HCT116 (cell line): ENCODE data around the gene TNNI2. TPM values are rescaled to one million over a fixed set of nuclear protein-coding genes. Genes with fewer than 3 reads are reported as not detected.

Source experiments
- ATAC-seq: fragments of 200-7000 bp; cut with Tn5 transposase; 2 replicates; pipeline ENCODE4 v1.9.1; 2020; ENCODE audit warnings: mild to moderate bottlenecking, moderate library complexity
- BruUV-seq: library from RNA; stranded (reverse); fragments of 400-500 nt; replicated peaks from 2 replicates; lab custom pipeline; 2021; lab: Mats Ljungman, UMichigan
- CTCF ChIA-PET: fragments of 300-600 bp; sonication (Branson Sonifier 250); formaldehyde crosslinking; loops from one replicate; lab custom pipeline; 2021; ENCODE audit warnings: antibody characterized with exemption; lab: Charles Lee
- POLR2A ChIA-PET: fragments of 300-600, 350-600 bp; sonication (Branson Sonifier 250); formaldehyde crosslinking; loops from one replicate; lab custom pipeline; 2021; ENCODE audit warnings: antibody characterized with exemption; lab: Charles Lee
- RAD21 ChIA-PET, 2 experiments: fragments of 300-600 bp; sonication (Branson Sonifier 250); formaldehyde crosslinking; loops; one replicate each; lab custom pipeline; 2023; ENCODE audit warnings: low total read pairs in 2 of 2; ENCODE audit not compliant: uncharacterized antibody in 2 of 2, unreplicated experiment in 2 of 2, low non-redundant PET in 1 of 2; lab: Charles Lee
- DNase-seq: peaks from one replicate; pipeline ENCODE4 v3.0.0-alpha.2; 2010; ENCODE audit warnings: low read depth, low spot score
- H2AFZ ChIP-seq: fragments of 200-600 bp; shearing (Covaris generic), sonication (generic); 2 replicates; pipeline ENCODE4 v1.6.1; 2017; ENCODE audit warnings: low read depth, mixed run types, mixed read lengths, antibody characterized with exemption, low read length; ENCODE audit not compliant: poor library complexity, severe bottlenecking
- H3K27ac ChIP-seq: 2 replicates; pipeline ENCODE4 v1.5.1; 2012; ENCODE audit warnings: low read depth, low read length
- H3K27me3 ChIP-seq: fragments of 200-600 bp; sonication (generic); 2 replicates; pipeline ENCODE4 v1.6.1; 2016; ENCODE audit warnings: mixed run types, low read length, mixed read lengths; ENCODE audit not compliant: insufficient read depth
- H3K36me3 ChIP-seq, 2 experiments: fragments of 200-500 bp in 1 of 2; fragments of 200-600 bp in 1 of 2; sonication (Bioruptor generic) in 1 of 2; sonication (generic) in 1 of 2; 2 replicates each; pipeline versions ENCODE4 v1.5.1 to v1.6.1; 2014 to 2016; ENCODE audit warnings: low read length in 2 of 2, inconsistent platforms in 1 of 2, mixed read lengths in 1 of 2, mixed run types in 1 of 2; ENCODE audit not compliant: insufficient read depth in 2 of 2, control insufficient read depth in 1 of 2
- H3K4me1 ChIP-seq, 2 experiments: fragments of 200-600 bp in 1 of 2; sonication (generic) in 1 of 2; 2 replicates each; pipeline versions ENCODE4 v1.5.1 to v1.6.1; 2012 to 2017; ENCODE audit warnings: low read length in 2 of 2, inconsistent platforms in 1 of 2, mild to moderate bottlenecking in 1 of 2, mixed read lengths in 1 of 2, mixed run types in 1 of 2, moderate library complexity in 1 of 2; ENCODE audit not compliant: insufficient read depth in 2 of 2, control insufficient read depth in 1 of 2
- H3K4me2 ChIP-seq: fragments of 200-600 bp; sonication (generic); 2 replicates; pipeline ENCODE4 v1.6.1; 2017; ENCODE audit warnings: mixed run types, low read length, mixed read lengths
- H3K4me3 ChIP-seq, 2 experiments: fragments of 200-600 bp in 1 of 2; sonication (generic) in 1 of 2; replicated peaks in 1 of 2; 2 replicates each; pipeline ENCODE4 v1.5.1; 2011 to 2016; ENCODE audit warnings: low read length in 2 of 2, control low read depth in 1 of 2, low read depth in 1 of 2, mild to moderate bottlenecking in 1 of 2, mixed read lengths in 1 of 2, mixed run types in 1 of 2
- H3K79me2 ChIP-seq: fragments of 200-600 bp; sonication (generic); 2 replicates; pipeline ENCODE4 v1.6.1; 2017; ENCODE audit warnings: mild to moderate bottlenecking, mixed run types, low read length, moderate library complexity, mixed read lengths; ENCODE audit not compliant: insufficient read depth
- H3K9ac ChIP-seq: fragments of 200-600 bp; sonication (generic); 2 replicates; pipeline ENCODE4 v1.6.1; 2016; ENCODE audit warnings: low read length, mixed read lengths
- H3K9me2 ChIP-seq: fragments of 200-600 bp; sonication (generic), shearing (Covaris generic); 2 replicates; pipeline ENCODE4 v1.6.1; 2017; ENCODE audit warnings: mixed run types, mild to moderate bottlenecking, moderate library complexity; ENCODE audit not compliant: insufficient read depth
- H3K9me3 ChIP-seq, 2 experiments: fragments of 200-500 bp in 1 of 2; fragments of 200-600 bp in 1 of 2; sonication (Bioruptor generic) in 1 of 2; sonication (generic) in 1 of 2; 2 replicates each; pipeline ENCODE4 v1.6.1; 2014 to 2017; ENCODE audit warnings: low read length in 2 of 2, mixed read lengths in 2 of 2, inconsistent platforms in 1 of 2, low read depth in 1 of 2, mild to moderate bottlenecking in 1 of 2, mixed run types in 1 of 2, moderate library complexity in 1 of 2; ENCODE audit not compliant: control insufficient read depth in 1 of 2, insufficient read depth in 1 of 2
- H4K20me1 ChIP-seq: fragments of 200-600 bp; sonication (generic), shearing (Covaris generic); 2 replicates; pipeline ENCODE4 v1.6.1; 2017; ENCODE audit warnings: mixed run types, mild to moderate bottlenecking, moderate library complexity; ENCODE audit not compliant: insufficient read depth
- ATF3 ChIP-seq: IDR thresholded peaks from 2 replicates; pipeline ENCODE4 v1.6.1; 2012
- CEBPB ChIP-seq: IDR thresholded peaks from 2 replicates; pipeline ENCODE4 v1.6.1; 2012; ENCODE audit warnings: low read depth
- CTCF ChIP-seq, 3 experiments: fragments of 200-600 bp in 1 of 3; sonication (generic) in 1 of 3; IDR thresholded peaks in 2 of 3; conservative IDR thresholded peaks in 1 of 3; 2 replicates each; pipeline ENCODE4 v1.5.1; 2012 to 2017; ENCODE audit warnings: low read depth in 2 of 3, low read length in 2 of 3, antibody characterized with exemption in 1 of 3, borderline replicate concordance in 1 of 3, control low read depth in 1 of 3, mild to moderate bottlenecking in 1 of 3, mixed read lengths in 1 of 3, mixed run types in 1 of 3, moderate library complexity in 1 of 3; ENCODE audit not compliant: insufficient read depth in 1 of 3
- EGR1 ChIP-seq: IDR thresholded peaks from 2 replicates; pipeline ENCODE4 v1.6.1; 2012; ENCODE audit warnings: low read depth
- ELF1 ChIP-seq: IDR thresholded peaks from 2 replicates; pipeline ENCODE4 v1.6.1; 2012; ENCODE audit warnings: low read depth, borderline replicate concordance
- EZH2 ChIP-seq: fragments of 200-600 bp; sonication (generic); IDR thresholded peaks from 2 replicates; pipeline ENCODE4 v1.6.1; 2017; ENCODE audit warnings: antibody characterized with exemption, mixed run types
- FOSL1 ChIP-seq: IDR thresholded peaks from 2 replicates; pipeline ENCODE4 v1.6.1; 2012; ENCODE audit warnings: low read depth
- MAX ChIP-seq: IDR thresholded peaks from 2 replicates; pipeline ENCODE4 v1.6.1; 2012
- POLR2AphosphoS5 ChIP-seq: IDR thresholded peaks from 2 replicates; pipeline ENCODE4 v1.6.1; 2011; ENCODE audit warnings: mild to moderate bottlenecking, low read depth, low read length, moderate library complexity
- SIN3A ChIP-seq: IDR thresholded peaks from 2 replicates; pipeline ENCODE4 v1.6.1; 2012; ENCODE audit warnings: low read depth
- SP1 ChIP-seq: IDR thresholded peaks from 2 replicates; pipeline ENCODE4 v1.6.1; 2012; ENCODE audit warnings: low read depth
- SRF ChIP-seq: IDR thresholded peaks from 2 replicates; pipeline ENCODE4 v1.6.1; 2012; ENCODE audit warnings: low read depth
- TCF7L2 ChIP-seq: IDR thresholded peaks from 2 replicates; pipeline ENCODE4 v1.7.0; 2011; ENCODE audit warnings: borderline replicate concordance, inconsistent platforms; ENCODE audit not compliant: insufficient read depth, insufficient read length; ENCODE audit errors: extremely low read depth
- YY1 ChIP-seq: IDR thresholded peaks from 2 replicates; pipeline ENCODE4 v1.6.1; 2011; ENCODE audit warnings: low read length, low read depth, moderate library complexity, mild to moderate bottlenecking; ENCODE audit not compliant: insufficient replicate concordance; ENCODE audit errors: extremely low read depth
- ZBTB33 ChIP-seq: IDR thresholded peaks from 2 replicates; pipeline ENCODE4 v1.6.1; 2011; ENCODE audit warnings: mild to moderate bottlenecking, low read length, moderate library complexity; ENCODE audit not compliant: insufficient replicate concordance; ENCODE audit errors: extremely low read depth
- ZFX ChIP-seq: fragments of 450-650 bp; IDR thresholded peaks from 2 replicates; pipeline ENCODE4 v1.6.1; 2017
- ZNF274 ChIP-seq: fragments of 200-500 bp; sonication (Bioruptor generic); IDR thresholded peaks from 2 replicates; pipeline ENCODE4 v1.6.1; 2014; ENCODE audit warnings: mild to moderate bottlenecking, low read depth, low read length, inconsistent platforms
- intact Hi-C: fragments of 100-400 bp; cut with micrococcal nuclease; formaldehyde crosslinking; loops from 2 replicates; pipeline ENCODE4 v1.10.0; 2022
- total RNA-seq: library from RNA; stranded (reverse); gene quantifications from one replicate; pipeline ENCODE4 v1.2.1, GENCODE V29; 2021; ENCODE audit not compliant: unreplicated experiment

The TNNI2 gene
- total RNA-seq, 1 experiment from 2014 or later: not detected

GRCh38 chr11:1870326-1870696 lies 31.5 kb downstream of the TNNI2 start (continued):
- no peak for TF ChIP-seq TCF7L2
- TF ChIP-seq EZH2: no peak
- no peak for TF ChIP-seq ELF1

GRCh38 chr11:1870721-1871466 lies 32.1 kb downstream of the TNNI2 start:
- no peaks in the 10 kb centered on the region for H3K4me1 ChIP-seq
- H3K4me3 ChIP-seq: no peak overlapping the region
- H3K36me3 ChIP-seq: no peaks in the 10 kb centered on the region
- ATAC-seq: no peak
- ChIA-PET CTCF (no interaction called here), RAD21 (no interaction called here), POLR2A (no interaction called here)
- no peaks in the 10 kb centered on the region for H3K79me2 ChIP-seq
- no peak for DNase-seq
- intact Hi-C loops: no loop called here
- H3K9ac ChIP-seq: no peak overlapping the region
- no TSS peak for BruUV-seq
- H2AFZ ChIP-seq: no peak overlapping the region
- no peaks in the 10 kb centered on the region for H4K20me1 ChIP-seq
- H3K27ac ChIP-seq: no peak overlapping the region
- no peaks in the 10 kb centered on the region for H3K9me3 ChIP-seq
- no peaks in the 10 kb centered on the region for H3K9me2 ChIP-seq
- H3K27me3 ChIP-seq: no peaks in the 10 kb centered on the region
- no peak overlapping the region for H3K4me2 ChIP-seq
- no peak for TF ChIP-seq ELF1
- TF ChIP-seq ATF3: no peak
- TF ChIP-seq ZNF274: no peak
- no peak for TF ChIP-seq CTCF (IDR thresholded peaks at IDR 0.05 in 2 of 3, conservative IDR thresholded peaks at IDR 0.05 in 1 of 3; ENCODE audit: borderline replicate concordance in 1 of 3, insufficient read depth in 1 of 3, low read depth in 2 of 3, low read length in 2 of 3)
- no peak for TF ChIP-seq FOSL1
- TF ChIP-seq CEBPB: no peak
- TF ChIP-seq EGR1: no peak
- no peak for TF ChIP-seq SP1
- TF ChIP-seq SRF: no peak
- no peak for TF ChIP-seq SIN3A
- TF ChIP-seq YY1: no peak
- no peak for TF ChIP-seq ZFX
- TF ChIP-seq POLR2AphosphoS5: no peak
- TF ChIP-seq ZBTB33: no peak
- no peak for TF ChIP-seq MAX
- no peak for TF ChIP-seq EZH2
- TF ChIP-seq TCF7L2: no peak
